ENCODE measurements around the gene THSD7B. TPM values are rescaled to one million over a fixed set of nuclear protein-coding genes. Genes with fewer than 3 reads are reported as not detected.

The THSD7B gene
- total RNA-seq, 1 donor from 2014 or later = 0.14 TPM

- TF ChIP-seq CTCF (IDR thresholded peaks at IDR 0.05) = no peak
- Histone ChIP-seq H3K4me1 (no peaks in the 10 kb centered on the region), H3K27me3 (no peaks in the 10 kb centered on the region), H3K36me3 (no peaks in the 10 kb centered on the region), H3K9me3 (no peaks in the 10 kb centered on the region), H3K4me3 (no peak overlapping the region), H3K27ac (no peak overlapping the region)
- no peak for ATAC-seq
- no peak for DNase-seq
- intact Hi-C loops (cut with DNase I) = no loop called here
These were observed 386.4 kb downstream of the THSD7B start for GRCh38 chr2:137151731-137152130.

- intact Hi-C loops (cut with DNase I) = no loop called here
- no peak for ATAC-seq
These were observed 389.6 kb downstream of the THSD7B start for GRCh38 chr2:137154946-137155345.

GRCh38 chr2:137155356-137156104 lies 390.2 kb downstream of the THSD7B start:
- ATAC-seq (no peak), DNase-seq (no peak)
- H3K4me3 ChIP-seq = no peak overlapping the region
- TF ChIP-seq CTCF (IDR thresholded peaks at IDR 0.05) = no peak
- intact Hi-C loops (cut with DNase I) = no loop called here
- H3K36me3 ChIP-seq = no peaks in the 10 kb centered on the region
- H3K9me3 ChIP-seq = no peaks in the 10 kb centered on the region
- no peaks in the 10 kb centered on the region for H3K27me3 ChIP-seq
- no peak overlapping the region for H3K27ac ChIP-seq
- H3K4me1 ChIP-seq = no peaks in the 10 kb centered on the region

More at GRCh38 chr2:137154946-137155345, 389.6 kb downstream of the THSD7B start:
- no peak for TF ChIP-seq CTCF (IDR thresholded peaks at IDR 0.05)
- Histone ChIP-seq H3K4me1 (no peaks in the 10 kb centered on the region), H3K36me3 (no peaks in the 10 kb centered on the region), H3K27ac (no peak overlapping the region), H3K4me3 (no peak overlapping the region), H3K27me3 (no peaks in the 10 kb centered on the region), H3K9me3 (no peaks in the 10 kb centered on the region)
- DNase-seq = no peak

- no peak overlapping the region for H3K27ac ChIP-seq
- no peaks in the 10 kb centered on the region for H3K27me3 ChIP-seq
- DNase-seq (no peak), ATAC-seq (no peak)
- no peak for TF ChIP-seq CTCF (IDR thresholded peaks at IDR 0.05)
- no peaks in the 10 kb centered on the region for H3K36me3 ChIP-seq
- no peaks in the 10 kb centered on the region for H3K4me1 ChIP-seq
- intact Hi-C loops (cut with DNase I) = no loop called here
- H3K4me3 ChIP-seq = no peak overlapping the region
- no peaks in the 10 kb centered on the region for H3K9me3 ChIP-seq
These were observed 391.0 kb downstream of the THSD7B start for GRCh38 chr2:137156221-137156844.

GRCh38 chr2:137157851-137158250 lies 392.5 kb downstream of the THSD7B start:
- Histone ChIP-seq H3K4me3 (no peak overlapping the region), H3K9me3 (no peaks in the 10 kb centered on the region), H3K36me3 (no peaks in the 10 kb centered on the region), H3K27ac (no peak overlapping the region), H3K27me3 (no peaks in the 10 kb centered on the region), H3K4me1 (no peaks in the 10 kb centered on the region)
- intact Hi-C loops (cut with DNase I) = no loop called here
- no peak for DNase-seq
- no peak for ATAC-seq
- TF ChIP-seq CTCF (IDR thresholded peaks at IDR 0.05) = no peak

All from upper lobe of right lung (tissue), 1 donor.